ENCODE results near the gene IL27RA.

GRCh38 chr19:13984875-13985741 is 46.5 kb upstream of the IL27RA start:
- TF ChIP-seq CTCF (conservative IDR thresholded peaks at IDR 0.05) (no peak), EZH2 (IDR thresholded peaks at IDR 0.05; ENCODE audit: low read depth) (no peak)
